HL-60 (cell line): ENCODE data around the gene HTR6.

Experiments
- DNase-seq, 2 experiments: peaks; one replicate each; pipeline ENCODE4 v3.0.0-alpha.2; 2010 to 2020; ENCODE audit warnings: low read depth in 1 of 2, low spot score in 1 of 2
- H3K27ac ChIP-seq: fragments of 250-450 bp; sonication (Bioruptor Pico); replicated peaks from 2 replicates; pipeline ENCODE4 v1.5.1; 2020; ENCODE audit warnings: mild to moderate bottlenecking, moderate library complexity
- H3K27me3 ChIP-seq: fragments of 250-450 bp; sonication (Bioruptor Pico); 2 replicates; pipeline ENCODE4 v1.5.1; 2021; ENCODE audit warnings: mild to moderate bottlenecking, moderate library complexity; ENCODE audit not compliant: insufficient read depth, poor library complexity, severe bottlenecking
- H3K4me3 ChIP-seq: replicated peaks from 2 replicates; pipeline ENCODE4 v1.5.1; 2011; ENCODE audit warnings: mild to moderate bottlenecking, control low read depth, low read length; ENCODE audit not compliant: insufficient read depth
- CTCF ChIP-seq: IDR thresholded peaks from one replicate; pipeline ENCODE4 v1.5.1; 2011; ENCODE audit warnings: low read length, control low read depth, inconsistent platforms; ENCODE audit not compliant: insufficient read depth
- GABPA ChIP-seq: IDR thresholded peaks from 2 replicates; pipeline ENCODE4 v1.6.1; 2012; ENCODE audit warnings: low read depth
- POLR2AphosphoS5 ChIP-seq: IDR thresholded peaks from 2 replicates; pipeline ENCODE4 v1.6.1; 2012; ENCODE audit warnings: low read depth
- REST ChIP-seq: IDR thresholded peaks from 2 replicates; pipeline ENCODE4 v1.6.1; 2012; ENCODE audit warnings: low read depth; ENCODE audit not compliant: insufficient replicate concordance
- SPI1 ChIP-seq: IDR thresholded peaks from 2 replicates; pipeline ENCODE4 v1.6.1; 2012; ENCODE audit warnings: low read depth, mild to moderate bottlenecking, borderline replicate concordance

Gene HTR6

GRCh38 chr1:19688041-19688842 is 23.6 kb downstream of the HTR6 start:
- DNase-seq, result no peak
- Histone ChIP-seq H3K27me3 (no peaks in the 10 kb centered on the region), H3K4me3 (no peak overlapping the region), H3K27ac (no peak overlapping the region)
- no peak for TF ChIP-seq SPI1

GRCh38 chr1:19689085-19689757 is 24.5 kb downstream of the HTR6 start:
- Histone ChIP-seq H3K27me3 (no peaks in the 10 kb centered on the region), H3K4me3 (no peak overlapping the region), H3K27ac (no peak overlapping the region)
- TF ChIP-seq REST (no peak), GABPA (no peak), POLR2AphosphoS5 (no peak), SPI1 (no peak), CTCF (no peak)
- no peak for DNase-seq

GRCh38 chr1:19689856-19690255 is 25.2 kb downstream of the HTR6 start:
- H3K27me3 ChIP-seq, result no peaks in the 10 kb centered on the region
- H3K27ac ChIP-seq, result no peak overlapping the region
- no peak for DNase-seq
- no peak overlapping the region for H3K4me3 ChIP-seq
- TF ChIP-seq SPI1 (peak; percentile 33; the same call in 1 of the 2 replicates), CTCF (no peak)

- no peak for DNase-seq
- Histone ChIP-seq H3K4me3 (no peak overlapping the region), H3K27ac (no peak overlapping the region), H3K27me3 (no peaks in the 10 kb centered on the region)
- TF ChIP-seq SPI1 (no peak), REST (no peak), CTCF (no peak), POLR2AphosphoS5 (no peak), GABPA (no peak)
Measured at GRCh38 chr1:19690342-19690741, 25.7 kb downstream of the HTR6 start.
